ENCODE measurements around the gene RIMOC1.

- no peak for TF ChIP-seq CTCF (IDR thresholded peaks at IDR 0.05)
- no peak for TF ChIP-seq POLR2A (IDR thresholded peaks at IDR 0.05)
Observed at GRCh38 chr5:41893074-41893851, 10.9 kb upstream of the RIMOC1 start.

All from thyroid gland (tissue), 4 donors.